DOHH2 (cell line): Measurements from ENCODE around the gene SYNDIG1.

Experiments
- H3F3A ChIP-seq: fragments of 200-600 bp; sonication (generic), shearing (Covaris generic); 2 replicates; pipeline ENCODE4 v1.6.0; 2016; ENCODE audit warnings: antibody characterized with exemption, mild to moderate bottlenecking; ENCODE audit not compliant: control insufficient read depth, insufficient read depth
- H3K27ac ChIP-seq: fragments of 200-600 bp; sonication (generic); 2 replicates; pipeline ENCODE4 v1.5.1; 2014; ENCODE audit warnings: low read depth, mild to moderate bottlenecking, low read length, moderate library complexity
- H3K27me3 ChIP-seq: fragments of 200-600 bp; sonication (generic); 2 replicates; pipeline ENCODE4 v1.6.1; 2014; ENCODE audit warnings: mild to moderate bottlenecking, low read length, mixed read lengths; ENCODE audit not compliant: control insufficient read depth
- H3K36me3 ChIP-seq: fragments of 200-600 bp; sonication (generic); 2 replicates; pipeline ENCODE4 v1.6.1; 2014; ENCODE audit warnings: mild to moderate bottlenecking, low read length, moderate library complexity, mixed read lengths; ENCODE audit not compliant: control insufficient read depth
- H3K4me1 ChIP-seq: fragments of 200-600 bp; sonication (generic); 2 replicates; pipeline ENCODE4 v1.6.1; 2014; ENCODE audit warnings: mild to moderate bottlenecking, low read length, mixed read lengths; ENCODE audit not compliant: control insufficient read depth
- H3K4me2 ChIP-seq: fragments of 200-600 bp; sonication (generic); 2 replicates; pipeline ENCODE4 v1.6.0; 2014; ENCODE audit warnings: mild to moderate bottlenecking, low read length, moderate library complexity
- H3K4me3 ChIP-seq: fragments of 200-600 bp; sonication (generic); 2 replicates; pipeline ENCODE4 v1.5.1; 2014; ENCODE audit warnings: mild to moderate bottlenecking, low read length, mixed read lengths
- H3K79me2 ChIP-seq: fragments of 200-600 bp; sonication (generic); 2 replicates; pipeline ENCODE4 v1.6.1; 2014; ENCODE audit warnings: mild to moderate bottlenecking, low read length, mixed read lengths; ENCODE audit not compliant: control insufficient read depth
- H3K9me2 ChIP-seq: fragments of 200-600 bp; sonication (generic); replicated peaks from 2 replicates; pipeline ENCODE4 v1.6.1; 2014; ENCODE audit warnings: mild to moderate bottlenecking, low read length, mixed read lengths; ENCODE audit not compliant: control insufficient read depth
- H3K9me3 ChIP-seq: fragments of 200-600 bp; sonication (generic); 2 replicates; pipeline ENCODE4 v1.6.1; 2014; ENCODE audit warnings: antibody characterized with exemption, low read length, mixed read lengths; ENCODE audit not compliant: control insufficient read depth, insufficient read depth
- H4K20me1 ChIP-seq: fragments of 200-600 bp; sonication (generic); 2 replicates; pipeline ENCODE4 v1.6.0; 2014; ENCODE audit warnings: low read depth, mild to moderate bottlenecking, antibody characterized with exemption, low read length, moderate library complexity; ENCODE audit not compliant: control insufficient read depth, insufficient read depth
- EZH2phosphoT487 ChIP-seq: fragments of 200-600 bp; sonication (generic); IDR thresholded peaks from 2 replicates; pipeline ENCODE4 v1.6.1; 2017; ENCODE audit warnings: borderline replicate concordance, mild to moderate bottlenecking, antibody characterized with exemption, low read length, moderate library complexity, mixed read lengths
- TF ChIP-seq, protein P1 (sequence below): fragments of 200-600 bp; sonication (generic); IDR thresholded peaks from one replicate; pipeline ENCODE4 v1.5.1; 2014; ENCODE audit warnings: antibody characterized with exemption, mild to moderate bottlenecking, low read depth, low read length; ENCODE audit not compliant: poor library complexity, severe bottlenecking

Gene SYNDIG1

DNA sequence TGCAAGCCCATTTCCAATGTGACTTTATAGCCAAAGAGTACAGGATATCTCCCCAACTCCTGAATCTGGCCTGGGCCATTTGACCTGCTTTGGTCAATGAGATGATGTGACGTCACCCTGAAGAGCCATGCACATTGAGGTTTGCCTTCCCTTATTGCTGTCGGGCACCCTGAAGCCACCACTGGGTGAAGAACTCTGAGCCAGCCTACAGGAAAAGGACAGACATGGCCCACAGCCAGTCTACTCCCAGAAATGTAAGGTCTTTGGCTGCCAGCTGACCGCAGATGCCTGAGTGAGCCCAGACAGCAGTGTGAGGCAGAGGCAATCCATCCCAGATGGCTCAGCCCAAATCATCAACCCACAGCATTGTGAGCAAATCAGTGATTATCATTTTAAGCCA, 3.7 kb upstream of the SYNDIG1 start:
- no peaks in the 10 kb centered on the region; the same call in 1 of the 2 replicates for H3K9me3 ChIP-seq
- no peaks in the 10 kb centered on the region for H4K20me1 ChIP-seq
- H3K36me3 ChIP-seq, result no peaks in the 10 kb centered on the region
- H3K79me2 ChIP-seq, result no peaks in the 10 kb centered on the region
- no peaks in the 10 kb centered on the region for H3K4me1 ChIP-seq
- no peaks in the 10 kb centered on the region for H3F3A ChIP-seq
- no peaks in the 10 kb centered on the region for H3K27me3 ChIP-seq
- no peaks in the 10 kb centered on the region for H3K9me2 ChIP-seq
- H3K4me2 ChIP-seq, result no peak overlapping the region
- no peak overlapping the region for H3K4me3 ChIP-seq
- no peak overlapping the region for H3K27ac ChIP-seq
- TF ChIP-seq EZH2phosphoT487, result no peak
- TF ChIP-seq, protein P1, sequence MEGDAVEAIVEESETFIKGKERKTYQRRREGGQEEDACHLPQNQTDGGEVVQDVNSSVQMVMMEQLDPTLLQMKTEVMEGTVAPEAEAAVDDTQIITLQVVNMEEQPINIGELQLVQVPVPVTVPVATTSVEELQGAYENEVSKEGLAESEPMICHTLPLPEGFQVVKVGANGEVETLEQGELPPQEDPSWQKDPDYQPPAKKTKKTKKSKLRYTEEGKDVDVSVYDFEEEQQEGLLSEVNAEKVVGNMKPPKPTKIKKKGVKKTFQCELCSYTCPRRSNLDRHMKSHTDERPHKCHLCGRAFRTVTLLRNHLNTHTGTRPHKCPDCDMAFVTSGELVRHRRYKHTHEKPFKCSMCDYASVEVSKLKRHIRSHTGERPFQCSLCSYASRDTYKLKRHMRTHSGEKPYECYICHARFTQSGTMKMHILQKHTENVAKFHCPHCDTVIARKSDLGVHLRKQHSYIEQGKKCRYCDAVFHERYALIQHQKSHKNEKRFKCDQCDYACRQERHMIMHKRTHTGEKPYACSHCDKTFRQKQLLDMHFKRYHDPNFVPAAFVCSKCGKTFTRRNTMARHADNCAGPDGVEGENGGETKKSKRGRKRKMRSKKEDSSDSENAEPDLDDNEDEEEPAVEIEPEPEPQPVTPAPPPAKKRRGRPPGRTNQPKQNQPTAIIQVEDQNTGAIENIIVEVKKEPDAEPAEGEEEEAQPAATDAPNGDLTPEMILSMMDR, result no peak

DNA sequence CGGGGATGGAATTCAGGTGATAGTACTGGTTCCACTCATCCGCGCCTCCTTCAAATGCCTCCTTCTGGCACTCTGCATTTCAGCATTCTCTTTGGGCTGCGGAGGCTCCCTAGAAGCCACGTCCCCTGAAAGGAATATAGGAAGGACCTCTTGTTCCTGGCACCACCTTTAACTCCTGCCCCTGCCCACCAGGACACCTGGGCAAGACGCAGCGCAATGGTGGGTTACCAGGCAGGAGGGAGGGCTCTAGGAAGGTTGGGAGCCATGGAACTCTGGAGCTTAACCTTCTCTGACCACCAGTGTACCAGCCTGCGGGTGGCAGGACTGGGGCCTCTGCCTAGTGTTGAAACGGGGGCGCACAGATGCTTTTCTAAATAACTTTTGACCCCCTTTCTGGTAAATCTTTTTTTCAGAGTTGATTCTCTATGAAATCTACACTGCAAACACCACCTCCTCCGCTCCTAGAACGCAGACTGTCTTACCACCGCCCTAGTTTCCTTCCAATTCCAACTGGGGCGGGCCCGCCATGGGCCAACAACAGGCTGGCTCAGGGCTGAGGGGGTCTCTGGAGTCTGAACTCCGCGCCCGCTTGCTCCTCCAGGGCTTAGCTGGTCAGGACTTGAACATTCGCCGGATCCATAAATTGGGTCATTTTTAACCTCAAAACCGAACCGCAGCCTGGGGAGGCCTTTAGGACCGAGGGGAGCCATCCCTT, 871 bp upstream of the SYNDIG1 start:
- Histone ChIP-seq H3K79me2 (no peaks in the 10 kb centered on the region), H3K36me3 (no peaks in the 10 kb centered on the region), H3K27ac (no peak overlapping the region), H3K9me2 (no peaks in the 10 kb centered on the region), H3K4me2 (no peak overlapping the region), H3K4me3 (no peak overlapping the region), H4K20me1 (no peaks in the 10 kb centered on the region), H3F3A (no peaks in the 10 kb centered on the region), H3K4me1 (no peaks in the 10 kb centered on the region), H3K27me3 (no peaks in the 10 kb centered on the region), H3K9me3 (no peaks in the 10 kb centered on the region; the same call in 1 of the 2 replicates)
- TF ChIP-seq, protein P1, result no peak
- no peak for TF ChIP-seq EZH2phosphoT487

DNA sequence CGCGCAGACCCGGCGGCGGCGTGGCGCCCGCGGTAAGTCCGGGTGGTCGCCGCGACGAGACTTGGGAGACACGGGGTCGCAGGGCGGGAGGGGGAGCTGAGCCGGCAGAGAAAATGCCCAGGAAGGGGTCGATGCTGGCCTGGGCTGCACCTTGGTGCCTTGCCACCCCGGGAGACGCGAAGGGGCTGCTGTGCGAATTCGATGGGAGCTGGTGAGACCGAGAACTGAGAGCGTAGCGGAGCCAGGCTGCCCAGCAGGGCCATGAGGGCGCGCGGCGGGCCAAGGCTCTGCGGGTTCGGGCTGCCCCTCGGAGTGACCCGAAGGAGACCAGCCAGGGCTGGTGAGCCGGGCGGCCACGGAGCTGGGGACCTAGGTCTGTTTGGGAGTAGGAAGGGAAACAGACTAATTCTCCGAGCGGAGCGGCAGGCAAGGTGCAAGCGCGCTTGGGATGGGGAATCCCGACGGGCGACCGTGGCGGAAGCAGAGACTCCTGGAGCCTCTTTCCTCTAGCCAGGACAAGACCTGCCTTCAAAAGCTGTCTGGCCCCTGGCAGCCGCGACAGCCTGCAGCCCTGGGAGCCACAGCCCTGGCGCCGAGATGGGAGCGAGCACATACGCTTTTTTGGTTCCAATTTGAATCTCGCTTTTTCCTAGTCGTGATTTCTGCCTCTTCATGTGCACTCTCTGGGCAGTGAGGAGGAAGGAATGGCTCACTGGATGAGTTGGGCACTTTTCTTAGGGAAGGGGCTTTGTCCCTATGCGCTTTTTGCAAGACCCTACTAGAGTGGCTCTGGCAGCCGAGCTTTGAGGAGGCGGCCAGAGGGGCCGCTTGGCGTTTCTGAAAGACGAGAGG, 691 bp downstream of the SYNDIG1 start:
- TF ChIP-seq, protein P1, result no peak
- TF ChIP-seq EZH2phosphoT487, result no peak
- Histone ChIP-seq H3K9me3 (no peaks in the 10 kb centered on the region; the same call in 1 of the 2 replicates), H3K27me3 (no peaks in the 10 kb centered on the region), H3K4me2 (no peak overlapping the region), H3K4me1 (no peaks in the 10 kb centered on the region), H4K20me1 (no peaks in the 10 kb centered on the region), H3K4me3 (no peak overlapping the region), H3K36me3 (no peaks in the 10 kb centered on the region), H3K9me2 (no peaks in the 10 kb centered on the region), H3K27ac (no peak overlapping the region), H3K79me2 (no peaks in the 10 kb centered on the region), H3F3A (no peaks in the 10 kb centered on the region)
